Stimulated activated CD4-positive, alpha-beta T cell treated with anti-CD3 and anti-CD28 coated beads, Interleukin-12 subunit alpha, Interleukin-12 subunit beta, amount 100 ng/mL, for 24 hours (primary cell): ENCODE results near the gene KIF16B.
"Not testable (repeated sequence)": the region's sequence is repeated elsewhere in the genome, so short reads cannot be mapped to it uniquely, and the experiment has no call there.

Source experiments
- DNase-seq, 2 experiments: peaks; one replicate each; pipeline ENCODE4 v3.0.0-alpha.2; 2020; ENCODE audit warnings: low read depth in 2 of 2

KIF16B gene

GRCh38 chr20:16553684-16554083 lies 19.6 kb downstream of the KIF16B start:
- DNase-seq: no peak

- no peak for DNase-seq
Measured at GRCh38 chr20:16553101-16553500, 20.1 kb downstream of the KIF16B start.

DNA sequence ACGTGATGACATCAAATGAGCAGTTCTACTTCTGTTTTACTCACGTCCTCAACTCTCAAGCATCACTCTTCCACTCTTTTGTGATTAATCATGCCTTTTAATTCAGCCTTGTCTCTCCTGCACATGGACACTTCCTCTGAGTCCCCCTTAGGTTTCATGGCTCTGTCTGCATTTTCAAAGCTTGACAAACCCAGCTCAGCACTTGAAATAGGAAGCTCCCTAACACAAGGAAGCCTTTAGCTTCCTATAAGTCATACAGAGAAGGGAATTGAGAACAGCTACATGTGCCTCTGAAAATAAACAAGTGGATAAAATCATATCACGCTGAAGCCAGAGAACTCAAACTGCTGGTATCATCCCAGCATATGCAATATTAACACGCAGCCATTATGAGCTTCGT lies 21.2 kb downstream of the KIF16B start:
- no peak for DNase-seq

DNA sequence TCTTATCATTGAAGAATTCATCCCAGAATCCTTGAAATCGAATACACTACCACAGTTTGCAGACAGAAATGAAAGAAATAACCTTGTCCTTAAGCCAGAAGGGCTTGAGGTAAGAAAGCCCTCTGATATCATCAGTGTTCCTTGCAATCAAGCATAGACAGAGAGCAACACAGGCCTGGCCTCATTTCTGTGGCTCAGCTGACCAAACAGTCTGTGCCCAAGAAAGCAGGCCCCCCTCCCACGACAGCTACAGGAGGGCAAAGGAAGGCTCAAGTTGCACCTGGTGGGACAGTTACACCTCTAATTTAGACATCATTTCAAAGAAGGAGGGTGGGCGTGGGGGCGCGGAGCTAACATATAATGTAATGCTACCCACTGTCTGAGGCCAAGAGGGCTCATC lies 21.6 kb downstream of the KIF16B start:
- no peak for DNase-seq

- DNase-seq: no peak
Measured at GRCh38 chr20:16548068-16548672, 25.1 kb downstream of the KIF16B start.

DNA sequence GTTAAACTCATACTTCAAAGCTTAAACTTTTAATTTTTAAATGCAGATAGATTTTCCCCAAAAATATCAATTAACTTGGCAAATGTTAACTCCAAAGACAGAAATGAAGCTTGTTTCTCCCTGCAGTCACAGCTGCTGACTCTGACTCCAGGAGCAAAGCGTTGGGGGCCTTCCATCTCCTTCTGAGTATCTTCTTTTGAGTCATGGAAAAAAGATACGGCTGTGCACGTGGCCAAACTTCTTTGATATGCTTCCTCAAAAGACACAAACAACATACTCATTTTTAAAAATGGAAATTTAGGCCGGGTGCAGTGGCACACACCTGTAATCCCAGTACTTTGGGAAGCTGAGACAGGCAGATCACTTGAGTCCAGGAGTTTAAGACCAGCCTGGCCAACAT lies 28.3 kb downstream of the KIF16B start:
- no peak for DNase-seq

- no peak for DNase-seq
Measured at GRCh38 chr20:16542477-16542876, 30.8 kb downstream of the KIF16B start.

DNA sequence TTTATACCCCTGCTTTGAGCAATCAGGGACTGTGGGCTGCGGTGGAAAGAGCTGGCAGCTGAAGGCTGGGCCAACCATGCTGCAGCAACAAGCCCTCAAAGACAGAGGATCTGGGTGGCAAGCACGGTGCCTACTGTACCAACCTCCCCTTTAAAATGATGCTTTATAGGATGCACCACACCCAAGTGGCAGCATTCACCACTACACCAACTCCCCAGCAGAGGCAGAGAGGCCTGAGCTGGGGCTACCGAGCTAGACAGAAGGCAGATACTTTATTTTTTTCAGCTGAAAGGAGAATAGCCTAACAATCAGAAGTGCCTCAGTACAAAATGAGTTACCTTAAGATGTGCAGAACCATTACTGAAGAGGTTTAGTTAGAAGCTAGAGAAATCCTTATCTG lies 31.4 kb downstream of the KIF16B start:
- DNase-seq: no peak

DNA sequence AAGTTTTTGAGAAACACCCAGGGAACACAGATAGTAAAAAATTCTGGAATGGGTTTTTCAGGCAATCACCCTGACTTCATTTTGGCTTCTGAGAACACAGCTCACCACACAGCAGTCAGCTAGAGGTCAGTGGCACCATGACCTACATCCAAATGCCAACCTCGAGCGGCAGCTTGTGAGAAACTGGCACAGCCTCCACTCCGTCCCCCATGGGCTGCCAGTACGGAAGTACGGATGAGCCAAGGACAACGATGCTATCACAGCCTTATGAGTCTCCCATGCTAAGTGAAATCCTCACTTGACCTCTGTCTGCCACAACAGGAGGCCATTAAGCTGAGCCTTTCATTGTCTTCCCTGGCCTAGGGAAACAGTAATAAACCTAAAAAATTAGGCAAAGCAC lies 32.0 kb downstream of the KIF16B start:
- DNase-seq: no peak

DNA sequence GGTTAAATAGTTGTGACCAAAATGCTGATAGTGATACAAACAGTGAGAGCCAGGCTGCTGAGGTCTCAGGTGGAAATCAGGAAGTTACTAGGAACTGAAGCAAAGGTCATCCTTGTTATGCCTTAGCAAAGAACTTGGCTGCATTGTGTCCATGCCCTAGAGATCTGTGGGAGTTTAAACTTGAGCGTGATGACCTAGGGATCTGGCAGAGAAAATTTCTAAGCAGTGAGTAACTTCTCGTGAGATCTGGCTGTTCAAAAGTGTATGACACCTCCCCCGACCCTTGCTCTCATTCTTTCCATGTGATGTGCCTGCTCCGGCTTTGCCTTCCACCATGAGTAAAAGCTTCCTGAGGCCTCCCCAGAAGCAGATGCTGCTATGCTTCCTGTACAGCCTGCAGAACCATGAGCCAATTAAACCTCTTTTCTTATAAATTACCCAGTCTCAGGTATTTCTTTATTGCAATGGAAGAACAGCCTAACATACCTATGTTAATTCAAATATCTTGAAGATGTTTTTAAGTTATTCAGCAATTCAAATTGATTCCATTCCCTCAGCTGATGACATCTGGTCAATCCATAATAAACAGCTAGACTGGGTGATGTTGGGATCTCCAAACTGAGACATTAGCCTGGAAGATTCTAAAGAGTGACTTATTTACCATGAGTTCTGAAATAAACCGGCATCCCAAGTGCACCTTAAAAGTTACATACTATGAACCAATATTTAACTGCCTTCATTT lies 33.8 kb downstream of the KIF16B start:
- DNase-seq: no peak

GRCh38 chr20:16538779-16539178 lies 34.5 kb downstream of the KIF16B start:
- DNase-seq: no peak

- no peak for DNase-seq
Measured at GRCh38 chr20:16537918-16538317, 35.3 kb downstream of the KIF16B start.

- no peak for DNase-seq
Measured at GRCh38 chr20:16537025-16537665, 36.1 kb downstream of the KIF16B start.

GRCh38 chr20:16535277-16535676 lies 38.0 kb downstream of the KIF16B start:
- no peak for DNase-seq

DNA sequence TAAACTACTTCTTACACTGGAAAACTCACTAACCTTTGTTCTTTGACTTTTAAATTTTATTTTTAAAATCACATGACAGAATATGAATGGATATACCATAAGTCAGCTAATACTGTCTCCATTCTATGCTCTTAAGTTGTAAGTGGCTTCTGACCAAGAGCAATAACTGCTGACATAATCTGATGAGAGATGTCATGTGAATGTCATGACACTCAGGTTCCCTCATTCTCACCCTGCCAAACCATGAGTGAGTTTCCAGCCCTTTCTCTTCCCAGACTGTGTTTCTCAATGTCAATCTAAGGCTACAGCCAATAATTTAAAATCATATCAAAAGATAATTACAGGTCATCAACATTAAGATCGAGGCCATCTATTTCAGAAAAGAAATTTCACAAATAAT lies 39.7 kb downstream of the KIF16B start:
- no peak for DNase-seq

- DNase-seq: no peak
Measured at GRCh38 chr20:16531485-16531884, 41.8 kb downstream of the KIF16B start.

- no peak for DNase-seq
Measured at GRCh38 chr20:16530201-16530681, 43.0 kb downstream of the KIF16B start.

- DNase-seq: no peak
Measured at GRCh38 chr20:16528078-16528477, 45.2 kb downstream of the KIF16B start.

- DNase-seq: no peak
Measured at GRCh38 chr20:16527438-16527837, 45.8 kb downstream of the KIF16B start.

- DNase-seq: no peak
Measured at GRCh38 chr20:16526433-16527380, 46.5 kb downstream of the KIF16B start.

GRCh38 chr20:16522651-16523050 lies 50.6 kb downstream of the KIF16B start:
- not testable (repeated sequence) for DNase-seq

DNA sequence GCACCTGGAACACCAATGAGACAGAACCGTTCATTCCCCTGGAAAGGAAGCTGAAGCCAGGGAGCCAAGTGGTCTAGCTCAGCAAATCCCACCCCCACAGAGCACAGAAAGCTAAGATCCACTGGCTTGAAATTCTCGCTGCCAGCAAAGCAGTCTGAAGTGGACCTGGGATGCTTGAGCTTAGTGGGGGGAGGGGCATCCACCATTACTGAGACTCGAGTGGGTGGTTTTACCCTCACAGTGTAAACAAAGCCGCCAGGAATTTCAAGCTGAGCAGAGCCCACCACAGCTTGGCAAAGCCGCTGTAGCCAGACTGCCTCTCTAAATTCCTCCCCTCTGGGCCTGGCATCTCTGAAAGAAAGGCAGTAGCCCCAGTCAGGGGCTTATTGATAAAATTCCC lies 53.1 kb downstream of the KIF16B start:
- no peak for DNase-seq
